Tibial artery (tissue), 4 donors: ENCODE results near the gene POMGNT2.

Source experiments
- DNase-seq, 2 donors: peaks; one replicate each; pipeline ENCODE4 v3.0.0-alpha.2; 2019
- H3K27ac ChIP-seq, 2 donors: fragments of 200-600 bp; sonication (generic) in 1 of 2; 1 replicate in 1 of 2; 2 replicates in 1 of 2; pipeline ENCODE4 v1.5.1; 2018 to 2019; ENCODE audit warnings: mild to moderate bottlenecking in 1 of 2
- H3K27me3 ChIP-seq, 2 donors: fragments of 200-600 bp; sonication (generic) in 1 of 2; one replicate each; pipeline versions ENCODE4 v1.5.1 to v1.6.0; 2016 to 2019
- H3K36me3 ChIP-seq, 3 donors: fragments of 200-600 bp; sonication (generic) in 2 of 3; one replicate each; pipeline ENCODE4 v1.5.1; 2016 to 2019; ENCODE audit warnings: mild to moderate bottlenecking in 2 of 3
- H3K4me1 ChIP-seq, 4 donors: fragments of 200-600 bp; sonication (generic) in 2 of 4; 1 replicate in 3 of 4; 2 replicates in 1 of 4; pipeline ENCODE4 v1.5.1; 2016 to 2019
- H3K4me3 ChIP-seq, 2 donors: fragments of 200-600 bp; sonication (generic) in 1 of 2; 1 replicate in 1 of 2; 2 replicates in 1 of 2; pipeline ENCODE4 v1.5.1; 2018 to 2019; ENCODE audit warnings: mild to moderate bottlenecking in 2 of 2
- H3K9me3 ChIP-seq, 3 donors: fragments of 200-600 bp; sonication (generic) in 1 of 3; one replicate each; pipeline ENCODE4 v1.5.1; 2016 to 2019
- CTCF ChIP-seq, 2 experiments: fragments of 200-600 bp in 1 of 2; fragments of 450-650 bp in 1 of 2; IDR thresholded peaks; one replicate each; pipeline ENCODE4 v1.5.1; 2017 to 2019; ENCODE audit warnings: antibody characterized with exemption in 2 of 2, mild to moderate bottlenecking in 1 of 2, moderate library complexity in 1 of 2
- intact Hi-C: fragments of 100-400 bp; cut with DNase I; formaldehyde crosslinking; loops from one replicate; pipeline ENCODE4 v1.15.0; 2023; ENCODE audit warnings: low total_unique reads

Gene POMGNT2

GRCh38 chr3:43098761-43099160, 7.1 kb downstream of the POMGNT2 start:
- no peak for TF ChIP-seq CTCF (IDR thresholded peaks at IDR 0.05)
- Histone ChIP-seq H3K27ac (no peak overlapping the region), H3K36me3 (no peaks in the 10 kb centered on the region), H3K9me3 (no peaks in the 10 kb centered on the region), H3K4me3 (no peak overlapping the region), H3K27me3 (no peaks in the 10 kb centered on the region), H3K4me1 (peaks cover 0 to 2% (median 0%) of the 10 kb centered on the region in 4 donors)
- intact Hi-C loops: no loop called here
- DNase-seq: no peak

DNA sequence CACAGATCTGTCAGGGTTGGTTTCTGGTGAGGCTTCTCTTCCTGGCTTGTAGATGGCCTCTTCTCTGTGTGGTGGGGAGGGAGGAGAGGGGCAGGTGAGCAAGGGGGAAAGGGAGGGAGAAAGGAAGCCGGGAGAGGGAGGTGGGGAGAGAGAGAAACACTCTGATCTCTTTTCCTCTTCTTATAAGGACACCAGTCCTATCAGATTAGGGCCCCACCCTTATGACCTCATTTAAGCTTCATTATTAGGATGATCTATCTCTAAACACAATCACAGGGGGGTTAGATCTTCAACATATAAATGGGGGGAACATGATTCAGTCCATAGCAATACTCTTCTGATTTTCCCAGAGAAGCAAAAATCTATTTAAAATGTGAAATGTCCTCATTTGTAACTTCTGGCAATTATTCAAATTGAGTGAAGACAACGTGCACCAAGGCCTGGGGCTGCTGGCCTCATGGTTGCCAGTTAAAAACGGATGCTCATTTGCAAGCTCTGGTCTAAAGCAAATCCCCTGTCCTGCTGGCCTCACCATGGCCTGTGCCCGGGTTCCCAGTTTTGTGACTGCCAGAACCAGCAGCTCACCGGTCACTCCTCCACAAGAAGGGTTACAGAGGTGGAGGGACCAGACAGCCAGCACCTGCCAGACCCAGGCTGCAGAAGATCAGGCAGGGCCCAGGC, 8.3 kb downstream of the POMGNT2 start:
- no peaks in the 10 kb centered on the region for H3K27me3 ChIP-seq
- TF ChIP-seq CTCF (IDR thresholded peaks at IDR 0.05): no peak
- H3K36me3 ChIP-seq: no peaks in the 10 kb centered on the region
- no peaks in the 10 kb centered on the region for H3K9me3 ChIP-seq
- no peak overlapping the region for H3K4me3 ChIP-seq
- DNase-seq: no peak
- H3K27ac ChIP-seq: no peak overlapping the region
- intact Hi-C loops: no loop called here
- H3K4me1 ChIP-seq: peaks cover 0 to 3% (median 0%) of the 10 kb centered on the region in 4 donors

DNA sequence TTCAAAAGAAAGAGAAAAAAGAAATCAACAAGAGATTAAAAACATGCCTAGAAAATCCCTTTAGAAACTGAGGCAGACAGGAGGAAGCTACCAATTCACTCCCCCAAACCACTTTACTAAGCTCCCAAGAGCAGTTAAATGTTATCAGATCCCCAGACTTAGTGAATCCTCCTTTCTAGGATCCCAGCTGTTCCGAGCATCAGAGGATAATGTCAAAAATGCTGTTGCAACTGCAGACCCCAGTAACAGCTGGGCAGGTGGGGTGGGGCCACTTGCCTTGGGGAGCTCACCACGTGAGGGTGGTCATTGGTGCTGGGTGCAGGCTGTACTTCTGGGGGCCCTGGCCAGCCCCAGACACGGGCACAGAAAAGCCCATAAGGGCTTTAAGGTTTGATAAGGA, 9.1 kb downstream of the POMGNT2 start:
- Histone ChIP-seq H3K4me3 (no peak overlapping the region), H3K27me3 (no peaks in the 10 kb centered on the region), H3K27ac (no peak overlapping the region), H3K36me3 (no peaks in the 10 kb centered on the region), H3K9me3 (no peaks in the 10 kb centered on the region), H3K4me1 (peaks cover 0 to 3% (median 0%) of the 10 kb centered on the region in 4 donors)
- TF ChIP-seq CTCF (IDR thresholded peaks at IDR 0.05): no peak
- intact Hi-C loops: no loop called here
- DNase-seq: no peak

- intact Hi-C loops: no loop called here
- no peak for TF ChIP-seq CTCF (IDR thresholded peaks at IDR 0.05)
- Histone ChIP-seq H3K27ac (no peak overlapping the region), H3K36me3 (no peaks in the 10 kb centered on the region), H3K4me1 (peaks cover 0 to 3% (median 0%) of the 10 kb centered on the region in 4 donors), H3K9me3 (no peaks in the 10 kb centered on the region), H3K4me3 (no peak overlapping the region), H3K27me3 (no peaks in the 10 kb centered on the region)
- DNase-seq: no peak
Measured at GRCh38 chr3:43095370-43095769, 10.5 kb downstream of the POMGNT2 start.

DNA sequence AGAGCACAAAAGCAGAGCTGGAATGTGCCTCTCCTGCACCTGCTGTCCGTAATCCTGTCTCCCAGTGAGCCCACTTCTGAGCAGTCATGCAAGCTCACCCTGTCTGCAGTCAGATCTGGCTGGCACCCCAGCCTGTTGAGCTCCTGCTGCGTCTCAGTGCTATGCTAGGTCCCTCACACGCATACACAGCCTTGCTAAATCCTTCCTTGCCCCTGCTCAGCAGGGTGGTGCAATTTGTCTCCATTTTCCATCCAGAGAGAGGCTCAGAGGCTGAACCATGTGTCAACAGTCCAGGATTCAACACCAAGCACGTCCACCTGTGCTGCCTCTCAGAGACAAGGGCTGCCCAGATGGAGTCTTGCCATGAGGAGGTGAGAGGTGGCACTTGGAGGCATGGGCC, 11.0 kb downstream of the POMGNT2 start:
- Histone ChIP-seq H3K4me3 (no peak overlapping the region), H3K27me3 (no peaks in the 10 kb centered on the region), H3K9me3 (no peaks in the 10 kb centered on the region), H3K4me1 (peaks cover 0 to 3% (median 0%) of the 10 kb centered on the region in 4 donors), H3K36me3 (no peaks in the 10 kb centered on the region), H3K27ac (no peak overlapping the region)
- intact Hi-C loops: no loop called here
- DNase-seq: no peak
- TF ChIP-seq CTCF (IDR thresholded peaks at IDR 0.05): no peak

DNA sequence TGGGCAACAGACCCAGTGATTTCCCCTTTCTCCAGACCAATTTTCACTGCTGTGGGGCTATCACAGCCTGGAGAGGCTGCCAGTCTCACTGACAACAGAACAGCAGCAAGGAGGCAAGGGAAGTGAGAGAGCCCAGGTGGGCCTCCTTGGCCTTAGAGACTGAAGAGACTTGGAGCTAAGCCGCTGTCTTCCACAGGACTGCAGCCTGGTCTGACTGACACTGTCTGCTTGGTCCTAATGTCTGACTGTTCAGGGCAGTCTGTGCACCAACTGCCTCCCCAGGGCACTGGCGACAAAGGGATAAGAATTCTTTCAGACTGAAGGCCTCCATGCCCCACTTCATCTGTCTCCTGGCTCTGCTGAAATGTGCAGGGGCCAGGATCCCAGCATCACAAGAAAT, 11.5 kb downstream of the POMGNT2 start:
- intact Hi-C loops: no loop called here
- Histone ChIP-seq H3K36me3 (no peaks in the 10 kb centered on the region), H3K27ac (no peak overlapping the region)

More for the DNA sequence above, 11.5 kb downstream of the POMGNT2 start:
- TF ChIP-seq CTCF (IDR thresholded peaks at IDR 0.05): no peak
- H3K27me3 ChIP-seq: no peaks in the 10 kb centered on the region
- H3K4me1 ChIP-seq: peaks cover 0 to 3% (median 0%) of the 10 kb centered on the region in 4 donors
- H3K9me3 ChIP-seq: no peaks in the 10 kb centered on the region
- no peak overlapping the region for H3K4me3 ChIP-seq
- no peak for DNase-seq
